BLaER1 (cell line): ENCODE results near the gene CTRB2.

Source experiments
- H3K27ac ChIP-seq: shearing (Covaris generic); formaldehyde crosslinking; 2 replicates; pipeline ENCODE4 v1.8.1; 2022
- H3K27me3 ChIP-seq: shearing (Covaris generic); formaldehyde crosslinking; 2 replicates; pipeline ENCODE4 v1.8.1; 2022
- H3K36me3 ChIP-seq: shearing (Covaris generic); formaldehyde crosslinking; 2 replicates; pipeline ENCODE4 v1.8.1; 2022
- H3K4me1 ChIP-seq: shearing (Covaris generic); formaldehyde crosslinking; 2 replicates; pipeline ENCODE4 v1.8.1; 2022
- H3K4me2 ChIP-seq: shearing (Covaris generic); formaldehyde crosslinking; 2 replicates; pipeline ENCODE4 v1.8.1; 2022
- H3K4me3 ChIP-seq: shearing (Covaris generic); formaldehyde crosslinking; 2 replicates; pipeline ENCODE4 v1.8.1; 2022
- H3K9ac ChIP-seq: shearing (Covaris generic); formaldehyde crosslinking; 2 replicates; pipeline ENCODE4 v1.8.1; 2022
- H3K9me3 ChIP-seq: shearing (Covaris generic); formaldehyde crosslinking; 2 replicates; pipeline ENCODE4 v1.8.1; 2022
- H4K20me1 ChIP-seq: shearing (Covaris generic); formaldehyde crosslinking; 2 replicates; pipeline ENCODE4 v1.8.1; 2022
- Cebpa-rat ChIP-seq: shearing (Covaris generic); IDR thresholded peaks from 2 replicates; pipeline ENCODE4 v1.8.1; 2022

The CTRB2 gene

GRCh38 chr16:75172578-75172977 is 34.4 kb downstream of the CTRB2 start:
- H3K27me3 ChIP-seq: no peaks in the 10 kb centered on the region
- H3K4me3 ChIP-seq: no peak overlapping the region
- peaks cover 87% of the 10 kb centered on the region for H3K36me3 ChIP-seq
- TF ChIP-seq Cebpa-rat: no peak
- no peaks in the 10 kb centered on the region for H4K20me1 ChIP-seq
- H3K4me2 ChIP-seq: no peak overlapping the region
- H3K9ac ChIP-seq: no peak overlapping the region
- no peaks in the 10 kb centered on the region for H3K4me1 ChIP-seq
- H3K27ac ChIP-seq: no peak overlapping the region
- peaks cover 100% of the 10 kb centered on the region for H3K9me3 ChIP-seq

- Histone ChIP-seq H3K36me3 (peaks cover 100% of the 10 kb centered on the region), H3K4me1 (no peaks in the 10 kb centered on the region), H3K4me3 (peak overlapping the region; percentile 45), H3K9ac (no peak overlapping the region), H3K9me3 (peaks cover 100% of the 10 kb centered on the region), H3K27me3 (no peaks in the 10 kb centered on the region), H3K4me2 (no peak overlapping the region), H3K27ac (no peak overlapping the region), H4K20me1 (no peaks in the 10 kb centered on the region)
- no peak for TF ChIP-seq Cebpa-rat
These were observed 37.0 kb downstream of the CTRB2 start for GRCh38 chr16:75169899-75170405.

- Histone ChIP-seq H3K27me3 (no peaks in the 10 kb centered on the region), H3K4me2 (no peak overlapping the region), H3K9ac (no peak overlapping the region), H3K27ac (no peak overlapping the region), H3K9me3 (peaks cover 94% of the 10 kb centered on the region), H3K36me3 (peaks cover 97% of the 10 kb centered on the region), H4K20me1 (no peaks in the 10 kb centered on the region), H3K4me3 (no peak overlapping the region), H3K4me1 (peaks cover 11% of the 10 kb centered on the region)
- no peak for TF ChIP-seq Cebpa-rat
These were observed 46.6 kb downstream of the CTRB2 start for GRCh38 chr16:75160386-75160785.
